Activated CD8-positive, alpha-beta memory T cell treated with anti-CD3 and anti-CD28 coated beads for 48 hours (primary cell): ENCODE data around the gene EEFSEC.

Experiments used
- DNase-seq, 3 experiments: peaks; one replicate each; pipeline ENCODE4 v3.0.0-alpha.2; 2020; ENCODE audit warnings: low read depth in 2 of 3, low spot score in 2 of 3

Gene EEFSEC

DNA sequence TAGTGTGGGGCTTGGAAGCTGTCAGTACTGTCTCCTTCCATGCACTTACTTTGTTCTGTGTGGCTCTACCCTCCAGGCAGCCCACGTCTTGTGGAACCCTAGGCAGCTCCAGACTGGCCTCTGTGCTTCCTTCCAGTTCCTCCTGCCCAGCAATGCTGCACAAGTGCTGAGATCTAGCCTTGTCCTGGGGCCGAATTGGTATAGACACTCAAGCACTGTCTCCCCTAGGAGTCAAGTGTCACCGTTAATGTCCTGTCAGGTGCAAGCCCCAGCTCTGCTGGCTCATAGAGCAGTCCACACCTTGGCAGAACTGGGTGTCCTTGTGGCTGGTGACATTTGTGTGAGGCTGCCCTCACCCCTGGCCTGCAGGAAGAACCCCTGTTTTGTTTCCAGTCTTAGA, 130.1 kb downstream of the EEFSEC start:
- DNase-seq, result no peak

DNA sequence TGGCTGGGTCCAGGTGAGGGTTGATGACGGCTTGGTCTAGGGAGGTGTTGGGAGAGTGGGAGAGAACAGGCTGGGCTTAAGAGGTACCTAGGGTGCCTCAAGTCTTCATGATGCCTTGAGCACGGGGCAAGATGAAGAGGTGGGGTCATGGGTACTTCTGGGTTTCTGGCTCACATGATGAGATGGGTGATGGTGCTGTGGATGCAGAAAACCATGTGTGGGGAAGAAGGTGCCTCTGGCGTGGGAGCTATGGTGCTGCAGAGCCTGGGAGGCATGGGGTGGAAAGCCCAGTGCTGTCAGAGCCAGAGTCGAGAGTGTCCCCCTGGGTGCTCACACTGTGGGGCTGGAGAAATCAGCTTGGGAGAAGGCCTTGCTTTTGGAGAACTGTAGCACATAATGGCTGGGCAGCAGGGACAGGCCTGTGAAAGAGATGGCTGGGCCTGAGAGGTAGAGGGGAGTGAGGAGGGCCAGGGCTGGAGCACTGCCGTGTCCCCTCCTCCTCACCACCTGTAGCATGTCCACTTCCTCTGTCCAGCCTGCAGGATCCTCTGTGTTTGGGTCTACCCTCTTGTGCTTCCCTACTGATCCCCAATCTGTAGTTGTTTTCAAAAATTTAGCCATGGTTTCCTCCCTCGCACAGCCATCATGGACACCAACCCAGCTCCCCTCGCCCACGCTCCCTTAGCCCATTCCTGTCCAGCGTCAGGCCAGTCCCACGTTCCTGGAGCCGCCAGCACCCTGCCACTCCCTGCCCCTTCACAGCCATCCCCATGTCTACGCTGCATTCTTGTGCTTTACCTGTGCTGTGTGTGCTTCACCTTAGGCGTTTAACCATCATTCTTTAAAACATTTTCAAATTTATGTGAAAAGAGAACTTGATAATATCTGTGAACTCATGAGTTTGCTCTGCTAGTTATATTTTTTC, 132.0 kb downstream of the EEFSEC start:
- no peak for DNase-seq

DNA sequence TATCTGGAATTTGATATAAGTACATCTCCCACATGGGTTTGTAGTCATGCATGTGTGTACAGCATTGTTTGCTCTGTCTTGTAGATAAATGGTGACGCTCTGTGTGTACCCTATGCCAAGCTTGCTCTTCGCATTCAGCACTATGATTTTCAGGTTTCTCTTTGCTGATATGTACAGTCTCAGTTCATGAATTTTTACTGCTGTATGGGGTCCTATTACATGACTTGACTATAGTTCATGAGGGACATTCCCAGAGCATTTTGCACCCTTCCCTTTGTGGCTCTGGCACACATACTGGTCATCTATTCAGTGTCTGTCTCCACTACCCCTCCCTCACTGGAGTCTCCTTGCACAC, 132.7 kb downstream of the EEFSEC start:
- DNase-seq, result no peak

DNA sequence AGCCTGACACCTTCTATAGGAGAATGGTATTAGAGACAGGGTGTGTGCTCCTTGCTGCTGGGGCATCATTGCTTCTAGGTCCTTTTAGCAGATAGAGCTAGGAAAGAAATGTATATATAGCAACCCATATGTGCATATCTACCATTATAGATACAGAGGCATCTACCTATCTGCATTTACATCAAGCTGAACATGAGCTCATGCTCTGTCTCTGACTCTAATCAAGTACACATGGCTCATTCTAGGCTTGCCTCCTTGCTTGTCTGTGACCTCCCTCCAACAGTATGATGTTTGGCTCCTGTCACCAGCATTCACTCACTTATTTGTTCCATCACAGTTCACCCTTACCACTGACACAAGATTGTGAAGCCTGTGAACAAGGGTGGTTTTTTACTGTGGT, 133.4 kb downstream of the EEFSEC start:
- no peak for DNase-seq

DNA sequence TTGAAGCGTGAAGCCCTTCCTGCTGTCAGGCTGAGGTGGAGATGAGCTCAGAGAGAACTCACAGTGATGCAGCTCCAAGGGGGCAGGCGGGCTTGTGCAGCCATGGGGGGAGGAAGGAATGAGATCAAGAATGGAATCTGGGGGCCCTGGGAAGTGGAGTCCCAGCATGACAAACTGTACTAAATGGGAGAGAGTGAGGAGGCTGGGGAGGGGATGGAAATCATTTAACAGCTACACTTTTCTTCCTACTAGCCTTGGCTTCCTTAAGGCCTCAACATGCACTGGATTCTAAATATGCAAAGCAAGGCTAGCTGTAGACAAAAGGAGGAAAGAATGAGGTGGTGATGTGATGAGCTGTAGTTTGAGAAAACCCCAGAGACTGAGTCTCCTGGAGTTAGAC, 133.9 kb downstream of the EEFSEC start:
- no peak for DNase-seq

DNA sequence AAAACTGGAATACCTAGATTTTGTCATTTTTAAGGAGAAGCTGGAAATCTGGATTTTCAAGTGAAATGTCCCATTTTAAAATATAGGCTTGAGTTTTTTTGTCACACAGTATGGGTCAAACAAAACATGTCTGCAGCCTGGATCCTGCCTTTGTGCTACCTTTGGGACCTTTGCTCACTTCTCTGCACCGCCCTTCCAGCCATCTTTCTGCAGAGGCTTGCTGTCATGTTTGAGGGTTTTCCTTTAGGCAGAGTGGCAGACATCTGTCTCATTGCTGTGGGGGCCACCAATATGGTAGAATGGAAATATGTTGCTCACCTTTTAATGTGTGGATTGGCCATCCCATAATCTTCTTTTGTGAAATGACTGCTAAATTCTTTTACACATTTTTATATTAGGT, 136.3 kb downstream of the EEFSEC start:
- no peak for DNase-seq

DNA sequence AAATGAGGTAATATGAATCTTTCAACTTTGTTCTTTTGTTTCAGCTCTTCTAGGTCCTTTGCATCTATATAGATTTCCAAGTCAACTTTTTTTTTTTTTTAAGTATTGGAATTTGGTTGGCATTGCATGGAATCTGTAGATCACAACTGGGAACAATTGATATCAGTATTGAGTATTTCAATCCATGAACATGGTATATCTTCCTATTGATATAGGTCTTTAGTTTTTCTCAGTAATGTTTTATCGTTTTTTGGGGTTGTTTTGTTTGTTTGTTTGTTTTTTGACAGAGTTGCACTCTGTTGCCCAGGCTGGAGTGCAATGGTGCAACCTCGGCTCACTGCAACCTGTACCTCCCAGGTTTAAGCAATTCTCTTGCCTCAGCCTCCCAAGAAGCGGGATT, 137.2 kb downstream of the EEFSEC start:
- DNase-seq, result no peak

DNA sequence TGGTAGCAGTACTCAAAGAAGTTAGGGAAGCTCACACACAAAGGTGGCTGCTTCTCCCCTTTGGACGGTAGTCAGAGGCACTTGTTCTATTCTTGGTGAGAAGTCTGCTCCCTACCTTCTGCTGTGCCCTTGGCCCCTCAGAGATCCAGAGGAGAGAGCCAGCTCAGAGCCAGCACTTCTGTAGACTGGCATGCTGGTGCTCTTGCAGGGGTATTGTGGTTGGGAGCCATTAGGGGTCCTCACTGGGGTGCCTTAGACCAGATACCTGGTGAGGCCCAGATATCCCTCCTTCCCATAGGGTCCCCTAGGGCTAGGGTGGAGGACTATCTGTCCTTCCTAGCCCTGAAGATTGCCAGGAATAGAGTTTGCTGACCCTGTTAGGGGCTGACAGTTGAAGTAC, 140.6 kb downstream of the EEFSEC start:
- no peak for DNase-seq

DNA sequence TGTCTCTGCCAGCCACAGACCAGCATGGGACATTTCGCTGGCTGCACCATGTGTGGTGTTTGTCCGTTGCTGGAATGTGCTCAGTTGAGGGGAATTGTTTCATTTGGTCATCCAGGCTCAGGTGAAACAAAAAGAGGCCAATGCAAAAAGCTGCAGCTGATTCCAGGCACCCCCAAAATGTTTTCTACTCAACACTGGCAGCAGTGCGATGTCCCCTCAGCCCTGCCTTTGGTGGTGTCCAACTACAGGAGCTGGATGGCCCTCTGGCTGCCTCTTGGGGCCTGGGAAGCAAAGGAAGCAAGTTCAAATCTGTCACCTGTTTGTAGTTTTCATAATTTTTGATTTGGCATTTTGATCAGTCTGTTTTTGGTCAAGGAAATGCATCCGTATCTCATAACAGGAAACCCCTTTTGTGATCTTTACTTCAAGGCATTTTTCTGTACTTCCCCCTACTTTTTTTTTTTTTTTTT, 141.8 kb downstream of the EEFSEC start:
- DNase-seq, result no peak

DNA sequence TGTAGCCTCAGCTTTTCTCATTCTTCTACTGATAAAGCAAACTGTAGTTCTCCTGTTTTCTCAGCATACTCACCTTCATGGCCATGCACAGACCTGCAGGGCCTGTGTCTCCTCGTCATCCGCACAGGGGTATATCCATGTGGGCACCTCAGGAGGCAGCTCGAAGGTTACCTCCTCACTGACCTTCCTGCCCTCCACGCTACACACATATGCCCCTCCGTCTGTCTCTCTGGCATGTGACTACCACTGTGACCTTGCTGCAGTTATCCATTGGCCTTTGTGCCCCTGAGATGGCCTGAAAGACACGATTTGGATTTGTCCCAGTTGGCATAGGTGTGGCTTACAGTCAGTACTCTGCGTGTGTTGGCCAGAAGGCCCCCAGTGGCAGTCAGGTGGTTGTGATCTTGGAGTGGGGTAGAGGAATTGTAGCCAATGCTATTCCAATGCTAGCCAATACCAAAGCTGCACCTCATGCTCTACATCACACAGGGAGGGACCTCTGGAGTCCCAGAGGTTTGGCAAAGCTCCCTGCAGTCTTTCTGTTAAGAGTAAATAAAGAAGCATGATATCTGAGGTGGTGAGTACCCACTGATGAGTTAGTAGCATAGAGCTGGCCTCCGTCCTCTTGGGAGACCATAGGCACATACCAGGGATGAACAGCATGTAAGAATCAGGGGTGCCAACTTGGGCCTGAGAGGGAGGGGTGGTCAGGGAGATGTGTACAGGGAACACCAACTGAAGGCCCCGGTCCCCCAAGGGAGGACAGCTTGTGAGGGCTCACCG, 143.4 kb downstream of the EEFSEC start:
- no peak for DNase-seq

DNA sequence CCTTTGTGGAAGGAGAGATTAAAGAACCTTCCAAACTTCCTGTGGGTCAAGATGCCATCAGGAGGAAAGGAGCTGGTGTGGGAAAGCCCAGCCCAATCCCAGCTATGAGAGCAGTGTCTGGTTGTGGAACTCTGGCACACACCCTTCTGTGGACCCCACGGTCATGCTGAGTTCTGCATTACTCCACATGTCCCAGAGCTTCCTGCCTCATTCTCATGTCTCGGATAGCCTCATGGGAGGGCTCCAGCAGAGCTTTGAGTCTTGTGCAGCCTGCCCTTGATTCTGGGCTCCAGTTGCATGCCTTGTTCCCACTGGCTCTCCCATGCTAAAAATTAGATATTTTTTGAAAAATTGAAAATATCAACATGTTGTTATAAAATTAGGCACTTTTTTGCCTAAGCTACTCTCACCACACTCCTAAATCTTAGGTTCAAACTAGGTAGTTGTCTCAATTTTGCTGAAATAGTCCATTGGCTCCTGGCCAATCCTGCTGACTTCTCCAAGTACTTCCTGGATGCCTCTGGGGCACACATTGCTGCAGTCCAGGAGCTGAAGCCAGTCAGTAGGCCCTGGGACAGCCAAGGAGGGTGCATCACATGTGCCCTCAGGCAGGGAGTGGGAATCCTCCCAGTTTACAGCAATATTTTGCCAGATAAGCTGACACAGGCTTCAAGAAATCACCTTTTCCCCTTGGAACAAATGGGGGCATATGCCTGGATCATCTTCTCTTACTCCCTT, 144.3 kb downstream of the EEFSEC start:
- DNase-seq, result no peak

DNA sequence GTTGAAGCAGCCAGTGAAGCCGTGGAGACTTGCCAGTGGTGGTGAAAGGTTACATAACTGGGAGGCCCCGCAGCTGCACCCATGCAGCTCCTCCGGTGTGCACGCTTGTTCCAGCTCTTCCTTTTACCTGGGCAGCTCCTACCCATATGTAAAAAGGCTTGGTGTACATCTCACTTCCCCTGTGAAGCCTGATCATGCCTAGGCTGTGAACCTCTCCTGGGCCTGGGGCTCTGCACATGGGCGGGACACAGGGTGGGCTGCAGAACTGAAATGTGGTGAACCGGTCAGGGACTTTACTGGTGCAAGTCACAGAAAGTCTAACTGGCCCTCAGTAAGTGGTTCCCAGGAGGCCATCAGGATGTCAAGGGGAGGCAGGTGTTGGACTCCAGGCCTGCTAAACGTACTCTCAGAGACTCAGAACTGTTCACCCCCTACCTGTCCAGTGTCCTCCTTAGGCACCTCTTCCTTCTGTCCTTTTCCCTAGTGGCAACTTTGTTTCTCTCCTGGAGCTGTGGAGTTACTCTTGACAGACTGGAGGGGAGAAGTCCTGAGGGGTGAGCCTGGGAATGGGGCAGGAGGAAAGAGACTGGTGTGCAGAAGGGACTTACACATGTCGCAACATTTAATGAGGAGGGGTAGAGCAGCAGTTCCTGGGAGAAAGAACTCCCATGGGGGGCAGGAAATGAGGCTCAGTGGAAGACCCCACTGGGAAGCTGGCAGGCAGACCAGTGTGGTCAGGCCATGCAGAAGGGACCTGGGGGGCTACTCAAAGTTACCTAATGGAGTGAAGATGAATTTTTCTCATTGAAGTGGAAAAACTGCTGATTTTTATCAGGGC, 148.1 kb downstream of the EEFSEC start:
- DNase-seq, result no peak

DNA sequence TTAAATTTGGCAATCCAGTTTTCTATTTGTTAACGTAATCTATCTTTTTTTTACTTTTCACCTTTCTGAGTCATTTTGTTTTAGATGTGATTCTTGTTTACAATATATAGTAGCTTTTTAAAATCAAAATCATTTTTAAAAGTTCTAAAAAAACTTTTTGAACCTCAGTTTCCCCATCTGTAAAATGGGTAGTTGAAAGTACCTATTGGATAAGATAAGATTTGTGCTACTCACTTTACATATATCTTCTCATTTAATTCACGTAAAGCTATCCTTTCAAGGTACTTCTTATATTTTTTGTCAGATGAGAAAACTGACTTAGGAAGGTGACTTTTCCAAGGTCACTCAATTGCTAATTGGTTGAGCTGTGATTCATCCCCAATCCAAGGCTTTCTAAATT, 153.2 kb downstream of the EEFSEC start:
- DNase-seq, result no peak

DNA sequence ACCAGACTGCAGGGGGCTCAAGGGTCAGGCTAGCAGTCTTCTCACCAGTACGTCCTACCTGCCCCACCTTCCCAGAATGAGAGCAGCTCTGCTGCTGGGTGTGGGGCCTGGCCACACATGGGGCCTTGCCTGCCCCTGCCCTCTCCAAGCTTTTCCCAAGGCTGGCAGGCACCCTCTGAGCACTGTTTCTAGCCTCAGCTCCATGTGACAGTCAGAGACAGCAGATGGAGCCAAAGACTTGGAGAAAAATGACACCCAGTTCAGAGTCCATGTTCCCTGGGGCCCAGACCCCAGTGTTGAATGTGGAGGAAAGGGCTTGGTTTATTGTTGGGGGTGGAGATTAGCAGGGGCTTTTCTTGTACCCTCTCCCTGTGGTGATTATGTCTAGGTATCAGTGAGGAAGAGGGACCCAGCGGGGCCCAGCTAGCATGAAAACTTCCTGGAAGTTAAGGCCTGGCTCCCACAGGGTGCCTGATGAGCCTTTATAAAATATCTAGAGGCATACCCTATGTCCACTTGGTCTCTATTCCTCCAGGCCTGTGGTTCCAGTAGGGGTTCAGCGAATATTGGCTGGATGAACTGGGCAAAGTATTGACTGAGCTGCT, 153.8 kb downstream of the EEFSEC start:
- DNase-seq, result no peak

DNA sequence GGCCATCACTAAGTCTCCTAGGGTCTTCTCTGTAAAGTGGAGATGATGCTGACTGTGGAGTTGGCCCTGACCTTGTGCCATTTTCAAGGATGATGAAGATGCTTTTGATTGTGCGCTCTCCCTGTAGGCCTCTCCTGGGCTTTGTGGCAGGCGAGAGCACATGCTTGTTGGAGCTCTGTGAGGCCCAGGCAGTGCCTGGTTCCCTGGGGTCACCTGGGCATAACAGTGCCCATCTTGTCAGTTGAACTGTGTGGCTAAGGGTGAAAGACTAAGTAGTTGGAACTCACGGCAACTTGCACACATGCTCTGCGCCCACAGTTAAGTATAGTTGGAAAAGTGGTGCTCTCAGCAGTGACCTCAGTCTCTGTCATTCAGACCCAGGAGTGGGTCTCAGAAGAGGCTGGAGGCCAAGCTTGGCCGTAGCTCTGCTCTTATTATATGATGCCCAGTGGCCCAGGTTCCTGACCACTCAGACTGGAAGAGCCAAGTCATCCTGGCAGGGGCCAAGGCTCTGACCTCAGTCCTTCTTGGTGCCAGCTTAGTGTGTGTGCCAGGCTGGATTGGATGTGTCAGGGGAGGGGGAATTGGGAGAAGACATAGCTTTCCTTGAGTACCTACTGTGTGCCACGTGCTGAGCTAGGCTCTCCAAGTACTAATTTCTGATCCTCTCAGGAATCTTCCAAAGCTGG, 154.6 kb downstream of the EEFSEC start:
- DNase-seq, result no peak

DNA sequence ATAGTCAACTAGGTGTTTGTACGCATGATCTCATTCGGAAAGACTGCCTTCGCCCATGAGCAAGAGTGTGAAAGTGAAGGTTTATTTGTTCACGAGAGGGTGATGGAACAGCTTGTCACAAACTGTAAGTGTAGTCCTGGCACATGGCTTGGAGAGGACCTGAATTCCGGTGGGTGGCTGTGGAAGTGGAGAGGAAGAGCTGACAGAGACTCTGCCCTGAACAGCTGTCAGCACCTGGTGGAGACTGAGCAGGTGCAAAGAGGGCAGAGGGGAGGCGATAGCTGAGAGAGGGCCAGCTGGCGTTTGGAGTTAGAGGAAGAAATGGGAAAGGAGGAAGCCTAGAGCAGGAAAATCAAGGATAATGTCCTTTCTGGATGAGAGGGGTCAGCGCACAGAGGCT, 155.7 kb downstream of the EEFSEC start:
- no peak for DNase-seq

DNA sequence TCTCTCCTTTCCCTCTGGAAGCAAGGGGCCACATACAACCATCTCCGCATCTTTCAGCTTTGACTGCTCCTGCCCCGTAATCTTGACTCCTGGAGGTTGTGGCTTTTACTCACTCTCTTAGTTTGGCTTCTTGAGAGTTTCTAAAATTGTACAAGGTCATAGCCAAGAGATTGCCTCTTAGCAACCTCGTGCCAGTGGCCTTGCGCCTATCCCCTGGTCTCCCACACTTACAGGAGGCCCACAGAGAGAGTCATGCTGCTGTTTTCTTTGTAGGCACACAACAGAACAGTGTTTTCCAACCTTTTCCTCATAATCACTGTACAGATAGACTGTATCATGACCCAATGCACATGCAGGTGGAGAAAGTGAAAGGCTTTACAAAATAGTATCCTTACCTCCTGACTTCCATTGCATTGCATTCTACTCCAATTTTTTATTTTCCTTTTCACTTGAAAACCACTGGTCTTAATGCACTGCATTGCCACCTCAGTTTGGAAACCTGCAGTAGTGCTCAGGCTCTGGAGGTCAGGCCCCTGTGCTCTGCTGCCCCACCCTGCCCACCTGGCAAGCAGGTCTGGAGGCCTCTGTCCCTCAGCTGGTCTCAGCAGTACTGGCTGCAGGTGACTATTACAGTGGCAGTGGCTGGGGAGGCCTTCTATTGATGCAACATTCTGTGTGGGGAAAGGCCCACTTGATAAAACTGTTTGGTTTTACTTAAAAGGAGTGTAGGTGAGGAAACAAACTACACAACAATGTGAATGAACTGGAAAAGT, 157.2 kb downstream of the EEFSEC start:
- no peak for DNase-seq

DNA sequence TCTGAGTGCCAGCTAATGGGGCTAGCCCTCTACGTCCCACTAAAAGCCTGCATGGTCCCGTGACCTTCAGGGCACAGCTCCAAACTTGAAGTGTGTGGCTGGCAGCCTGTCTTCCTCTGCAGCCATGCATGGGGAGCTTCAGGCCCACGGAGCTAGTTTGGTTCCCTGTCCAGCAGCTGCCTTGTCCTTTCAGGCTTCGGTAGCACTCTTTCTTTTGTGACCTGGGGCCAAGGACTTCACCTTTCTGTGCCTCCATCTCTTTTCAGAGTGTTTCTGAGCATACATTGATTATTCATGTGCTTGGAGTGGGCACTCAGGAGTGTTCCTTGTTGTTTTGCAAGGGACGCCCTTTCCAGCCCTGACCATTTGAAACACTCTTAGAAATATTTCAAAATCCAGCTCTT, 158.2 kb downstream of the EEFSEC start:
- DNase-seq, result no peak

DNA sequence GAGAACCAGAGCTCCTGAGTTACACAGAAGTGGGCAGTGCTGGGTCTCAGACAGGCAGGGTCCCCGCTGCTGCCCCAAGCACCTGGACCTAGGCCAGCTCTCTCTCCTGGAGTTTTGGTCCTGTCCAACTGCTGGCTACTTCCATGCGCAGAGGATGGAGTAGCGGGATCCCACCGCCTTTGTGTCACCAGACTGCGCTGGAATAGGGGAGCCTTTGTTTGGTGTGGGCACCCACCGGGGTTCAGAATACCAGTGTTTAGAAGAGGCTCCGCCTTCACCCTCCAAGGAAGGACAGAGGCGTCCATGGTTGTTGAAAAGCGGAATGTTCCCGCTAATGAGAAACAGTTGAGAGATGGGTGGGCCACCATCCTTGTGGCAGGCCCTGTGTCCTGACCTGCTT, 159.0 kb downstream of the EEFSEC start:
- DNase-seq, result no peak
